ENCODE data around the gene ZCCHC14.
A peak's percentile ranks its signal among the peaks of the same experiment; 100 is the strongest.
"Not testable (repeated sequence)": the region's sequence is repeated elsewhere in the genome, so short reads cannot be mapped to it uniquely, and the experiment has no call there.

ZCCHC14 gene

GRCh38 chr16:87523605-87524004 lies 30.8 kb upstream of the ZCCHC14 start:
- ATAC-seq, result not testable (repeated sequence)

- ATAC-seq, result not testable (repeated sequence)
These were observed 28.9 kb upstream of the ZCCHC14 start for GRCh38 chr16:87521764-87522163.

- ATAC-seq, result not testable (repeated sequence)
These were observed 26.3 kb upstream of the ZCCHC14 start for GRCh38 chr16:87519170-87519569.

- not testable (repeated sequence) for ATAC-seq
These were observed 25.7 kb upstream of the ZCCHC14 start for GRCh38 chr16:87518430-87519051.

- ATAC-seq, result peak; percentile 85 to 86
These were observed 25.0 kb upstream of the ZCCHC14 start for GRCh38 chr16:87517610-87518429.

GRCh38 chr16:87516361-87516760 lies 23.5 kb upstream of the ZCCHC14 start:
- no peak for ATAC-seq

GRCh38 chr16:87515475-87516330 lies 22.9 kb upstream of the ZCCHC14 start:
- ATAC-seq, result no peak

GRCh38 chr16:87509778-87510177 lies 17.0 kb upstream of the ZCCHC14 start:
- ATAC-seq, result not testable (repeated sequence)

GRCh38 chr16:87507351-87508069 lies 14.7 kb upstream of the ZCCHC14 start:
- no peak for ATAC-seq

- no peak for ATAC-seq
These were observed 13.9 kb upstream of the ZCCHC14 start for GRCh38 chr16:87506423-87507350.

GRCh38 chr16:87505834-87506233 lies 13.0 kb upstream of the ZCCHC14 start:
- no peak for ATAC-seq

- ATAC-seq, result not testable (repeated sequence)
These were observed 10.6 kb upstream of the ZCCHC14 start for GRCh38 chr16:87503232-87503937.

GRCh38 chr16:87502308-87502969 lies 9.6 kb upstream of the ZCCHC14 start:
- no peak for ATAC-seq

- no peak for ATAC-seq
These were observed 8.3 kb upstream of the ZCCHC14 start for GRCh38 chr16:87501117-87501516.

GRCh38 chr16:87499189-87499486 lies 6.3 kb upstream of the ZCCHC14 start:
- ATAC-seq, result no peak

- no peak for ATAC-seq
These were observed 5.7 kb upstream of the ZCCHC14 start for GRCh38 chr16:87498324-87499188.

GRCh38 chr16:87497767-87498290 lies 5.0 kb upstream of the ZCCHC14 start:
- not testable (repeated sequence) for ATAC-seq

GRCh38 chr16:87497023-87497766 lies 4.4 kb upstream of the ZCCHC14 start:
- ATAC-seq, result not testable (repeated sequence)

All from activated CD4-positive, CD25-positive, alpha-beta regulatory T cell treated with anti-CD3 and anti-CD28 coated beads, Interleukin-2, amount 50 U/mL, for 24 hours (primary cell).